BLaER1 treated with 17β-estradiol and CSF1 and Interleukin-3, amounts not matched to agents 10 nM and 100 nM (cell line): ENCODE data around the gene SLC7A9.

Experiments used
- H3K27ac ChIP-seq, 11 experiments: shearing (Covaris generic); formaldehyde crosslinking; 2 replicates each; pipeline ENCODE4 v1.8.1; 2022
- H3K27me3 ChIP-seq, 11 experiments: shearing (Covaris generic); formaldehyde crosslinking; 2 replicates each; pipeline ENCODE4 v1.8.1; 2022
- H3K36me3 ChIP-seq, 11 experiments: shearing (Covaris generic); formaldehyde crosslinking; 2 replicates each; pipeline ENCODE4 v1.8.1; 2022
- H3K4me1 ChIP-seq, 10 experiments: shearing (Covaris generic); formaldehyde crosslinking; 2 replicates each; pipeline ENCODE4 v1.8.1; 2022
- H3K4me2 ChIP-seq, 11 experiments: shearing (Covaris generic); formaldehyde crosslinking; 2 replicates each; pipeline ENCODE4 v1.8.1; 2022
- H3K4me3 ChIP-seq, 10 experiments: shearing (Covaris generic); formaldehyde crosslinking; 2 replicates each; pipeline ENCODE4 v1.8.1; 2022
- H3K9ac ChIP-seq, 11 experiments: shearing (Covaris generic); formaldehyde crosslinking; 2 replicates each; pipeline ENCODE4 v1.8.1; 2022
- H3K9me3 ChIP-seq, 11 experiments: shearing (Covaris generic); formaldehyde crosslinking; replicated peaks in 1 of 11; 2 replicates each; pipeline ENCODE4 v1.8.1; 2022
- H4K20me1 ChIP-seq, 11 experiments: shearing (Covaris generic); formaldehyde crosslinking; 2 replicates each; pipeline ENCODE4 v1.8.1; 2022
- Cebpa-rat ChIP-seq, 11 experiments: shearing (Covaris generic); IDR thresholded peaks; 2 replicates each; pipeline ENCODE4 v1.8.1; 2022

The SLC7A9 gene

DNA sequence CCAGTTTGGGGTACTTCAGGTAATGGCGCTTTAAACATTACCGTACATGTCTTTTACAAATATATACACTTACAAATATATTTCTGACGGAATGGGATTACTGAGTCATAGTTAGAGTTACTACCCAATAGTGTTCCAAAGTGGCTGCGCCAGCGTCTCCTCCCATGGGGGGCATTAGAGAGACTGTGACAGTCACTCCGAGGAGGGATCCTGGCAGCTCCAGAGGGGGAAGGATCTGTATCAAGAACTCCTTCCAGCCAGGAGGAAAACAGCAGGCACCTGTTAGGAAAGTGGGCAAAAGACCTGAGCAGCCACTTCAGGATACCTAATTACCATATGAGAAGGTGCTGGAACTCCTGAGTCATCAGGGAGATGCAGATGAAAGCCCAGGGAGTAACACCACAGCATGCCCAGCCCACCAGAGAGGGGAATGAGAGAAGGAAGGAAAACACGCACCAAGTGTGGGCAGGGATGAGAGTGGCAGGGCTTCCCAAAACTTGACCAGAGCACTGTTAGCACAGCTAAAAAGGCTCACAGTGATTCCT is 52.9 kb downstream of the SLC7A9 start:
- Histone ChIP-seq H3K4me1 (peaks cover 0 to 38% (median 28%) of the 10 kb centered on the region in 10 experiments; a peak in 16 of 20 replicates), H3K27me3 (peaks cover 0 to 10% (median 0%) of the 10 kb centered on the region in 11 experiments; a peak in 1 of 22 replicates), H4K20me1 (no peaks in the 10 kb centered on the region), H3K4me3 (no peak overlapping the region), H3K36me3 (no peaks in the 10 kb centered on the region), H3K4me2 (no peak overlapping the region), H3K27ac (no peak overlapping the region), H3K9me3 (no peaks in the 10 kb centered on the region), H3K9ac (no peak overlapping the region)
- no peak for TF ChIP-seq Cebpa-rat (IDR thresholded peaks at IDR 0.05)

DNA sequence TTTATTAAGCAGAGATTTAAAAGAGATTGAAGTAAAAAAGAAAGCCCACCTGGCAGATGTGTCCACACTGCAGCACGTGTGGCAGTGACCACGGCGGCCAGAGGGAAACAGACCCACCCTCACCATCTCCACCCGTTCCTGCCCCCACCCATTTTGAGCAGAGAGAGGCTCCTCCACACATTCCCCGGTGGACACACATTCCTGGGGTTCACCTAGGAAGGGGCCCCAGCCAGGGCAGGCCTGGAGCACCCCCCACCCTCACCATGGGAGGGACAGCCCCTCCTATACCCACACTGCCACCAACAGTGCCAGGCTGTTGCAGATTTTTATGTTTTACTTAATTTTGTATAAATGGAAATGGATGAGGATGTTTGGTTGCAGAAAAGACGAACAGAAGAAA is 54.9 kb downstream of the SLC7A9 start:
- H4K20me1 ChIP-seq, result no peaks in the 10 kb centered on the region
- H3K27ac ChIP-seq, result no peak overlapping the region
- no peaks in the 10 kb centered on the region for H3K36me3 ChIP-seq
- peaks cover 0 to 19% (median 12%) of the 10 kb centered on the region in 10 experiments; a peak in 16 of 20 replicates for H3K4me1 ChIP-seq
- no peaks in the 10 kb centered on the region for H3K9me3 ChIP-seq
- H3K4me2 ChIP-seq, result no peak overlapping the region
- no peak overlapping the region for H3K4me3 ChIP-seq
- H3K9ac ChIP-seq, result no peak overlapping the region
- peaks cover 0 to 3% (median 0%) of the 10 kb centered on the region in 11 experiments; a peak in 1 of 22 replicates for H3K27me3 ChIP-seq
- TF ChIP-seq Cebpa-rat (IDR thresholded peaks at IDR 0.05), result no peak

GRCh38 chr19:32813862-32814425 is 55.6 kb downstream of the SLC7A9 start:
- H3K4me3 ChIP-seq, result no peak overlapping the region
- no peaks in the 10 kb centered on the region for H3K9me3 ChIP-seq
- peaks cover 0 to 16% (median 8%) of the 10 kb centered on the region in 10 experiments; a peak in 7 of 20 replicates for H3K4me1 ChIP-seq
- H3K9ac ChIP-seq, result no peak overlapping the region
- no peaks in the 10 kb centered on the region for H3K36me3 ChIP-seq
- no peak overlapping the region for H3K4me2 ChIP-seq
- no peaks in the 10 kb centered on the region for H3K27me3 ChIP-seq
- H4K20me1 ChIP-seq, result no peaks in the 10 kb centered on the region
- TF ChIP-seq Cebpa-rat (IDR thresholded peaks at IDR 0.05), result no peak
- no peak overlapping the region for H3K27ac ChIP-seq

DNA sequence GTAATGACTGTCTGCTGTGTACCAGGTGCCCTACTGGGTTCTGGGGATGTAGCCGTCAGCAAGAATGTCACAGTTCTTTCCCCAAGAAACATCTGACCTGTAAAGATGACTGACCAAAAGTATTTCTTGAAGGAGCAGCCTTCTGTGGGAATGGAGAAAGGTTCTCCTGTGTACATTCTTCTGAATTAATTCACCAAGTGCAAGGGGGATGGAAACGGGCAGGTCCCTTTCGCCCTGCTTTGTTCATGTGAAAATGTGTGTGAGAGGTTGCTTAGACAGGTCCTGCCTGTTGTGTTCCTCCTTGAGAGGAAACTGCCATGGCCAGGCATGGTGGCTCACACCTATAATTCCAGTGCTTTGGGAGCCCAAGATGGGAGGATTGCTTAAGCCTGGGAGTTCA is 57.0 kb downstream of the SLC7A9 start:
- H3K27ac ChIP-seq, result no peak overlapping the region
- no peaks in the 10 kb centered on the region for H3K36me3 ChIP-seq
- no peak for TF ChIP-seq Cebpa-rat (IDR thresholded peaks at IDR 0.05)
- H3K4me1 ChIP-seq, result peaks cover 0 to 5% (median 0%) of the 10 kb centered on the region in 10 experiments; a peak in 4 of 20 replicates
- no peak overlapping the region for H3K4me2 ChIP-seq
- no peak overlapping the region for H3K9ac ChIP-seq
- no peaks in the 10 kb centered on the region for H3K27me3 ChIP-seq
- H3K9me3 ChIP-seq, result no peaks in the 10 kb centered on the region
- H4K20me1 ChIP-seq, result no peaks in the 10 kb centered on the region
- no peak overlapping the region for H3K4me3 ChIP-seq

DNA sequence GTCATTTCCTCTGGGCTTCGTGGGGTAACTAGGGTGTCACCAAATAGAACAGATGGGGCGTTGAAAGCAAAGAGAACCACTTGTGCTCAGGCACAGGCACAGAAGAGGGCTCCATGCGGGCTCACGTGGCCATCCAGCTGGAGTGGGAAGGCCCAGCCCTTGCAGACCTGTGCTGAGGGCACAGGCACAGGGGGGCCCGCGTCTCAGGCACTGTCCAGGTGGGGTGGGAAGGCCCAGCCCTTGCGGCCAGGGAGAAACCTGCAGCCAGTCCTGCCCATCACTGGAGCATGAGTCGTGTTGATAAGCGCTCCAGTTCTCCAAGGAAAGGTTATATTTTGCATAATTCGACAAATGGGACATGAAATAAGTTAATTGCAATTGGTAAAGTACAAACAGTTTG is 57.5 kb downstream of the SLC7A9 start:
- no peaks in the 10 kb centered on the region for H3K27me3 ChIP-seq
- H3K9me3 ChIP-seq, result no peaks in the 10 kb centered on the region
- no peaks in the 10 kb centered on the region for H3K36me3 ChIP-seq
- H3K27ac ChIP-seq, result no peak overlapping the region
- TF ChIP-seq Cebpa-rat (IDR thresholded peaks at IDR 0.05), result no peak
- no peaks in the 10 kb centered on the region for H3K4me1 ChIP-seq
- no peak overlapping the region for H3K4me2 ChIP-seq
- no peak overlapping the region for H3K4me3 ChIP-seq
- no peak overlapping the region for H3K9ac ChIP-seq
- H4K20me1 ChIP-seq, result no peaks in the 10 kb centered on the region

GRCh38 chr19:32811151-32811550 is 58.4 kb downstream of the SLC7A9 start:
- TF ChIP-seq Cebpa-rat (IDR thresholded peaks at IDR 0.05), result no peak
- Histone ChIP-seq H3K4me1 (no peaks in the 10 kb centered on the region), H3K9ac (no peak overlapping the region), H3K9me3 (no peaks in the 10 kb centered on the region), H3K27ac (no peak overlapping the region), H3K4me3 (no peak overlapping the region), H3K27me3 (no peaks in the 10 kb centered on the region), H4K20me1 (no peaks in the 10 kb centered on the region), H3K4me2 (no peak overlapping the region), H3K36me3 (no peaks in the 10 kb centered on the region)

- no peaks in the 10 kb centered on the region for H4K20me1 ChIP-seq
- H3K4me1 ChIP-seq, result no peaks in the 10 kb centered on the region
- H3K27me3 ChIP-seq, result no peaks in the 10 kb centered on the region
- no peak overlapping the region for H3K4me2 ChIP-seq
- H3K9me3 ChIP-seq, result no peaks in the 10 kb centered on the region
- no peak overlapping the region for H3K4me3 ChIP-seq
- H3K36me3 ChIP-seq, result no peaks in the 10 kb centered on the region
- no peak overlapping the region for H3K27ac ChIP-seq
- TF ChIP-seq Cebpa-rat (IDR thresholded peaks at IDR 0.05), result no peak
- H3K9ac ChIP-seq, result no peak overlapping the region
Observed at GRCh38 chr19:32810452-32810851, 59.1 kb downstream of the SLC7A9 start.

- TF ChIP-seq Cebpa-rat (IDR thresholded peaks at IDR 0.05), result no peak
- Histone ChIP-seq H3K36me3 (no peaks in the 10 kb centered on the region), H3K9me3 (no peaks in the 10 kb centered on the region), H3K4me1 (no peaks in the 10 kb centered on the region), H4K20me1 (no peaks in the 10 kb centered on the region), H3K27me3 (no peaks in the 10 kb centered on the region), H3K4me3 (no peak overlapping the region), H3K27ac (no peak overlapping the region), H3K4me2 (no peak overlapping the region), H3K9ac (no peak overlapping the region)
Observed at GRCh38 chr19:32809754-32810153, 59.8 kb downstream of the SLC7A9 start.

DNA sequence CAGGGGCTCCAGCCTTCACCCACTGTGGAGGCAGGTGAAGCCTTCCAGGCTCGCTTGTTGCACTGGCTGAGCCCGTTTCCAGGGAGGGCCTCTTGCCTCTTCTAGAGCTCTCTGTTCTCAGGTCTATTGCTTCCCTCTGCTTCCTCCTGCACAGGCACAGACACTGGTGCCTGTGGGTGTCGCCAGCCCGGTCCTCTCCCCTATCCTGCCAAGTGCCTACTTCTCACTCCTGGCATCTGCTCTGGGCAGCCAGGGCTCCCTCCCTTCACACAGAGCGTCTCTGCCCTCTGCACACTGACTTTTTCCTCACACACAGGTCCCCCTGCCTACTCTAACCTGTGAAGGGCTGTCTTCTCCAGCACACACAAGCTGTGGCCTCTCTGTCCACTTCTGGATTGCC is 60.3 kb downstream of the SLC7A9 start:
- Histone ChIP-seq H3K4me1 (no peaks in the 10 kb centered on the region), H3K27ac (no peak overlapping the region), H3K36me3 (no peaks in the 10 kb centered on the region), H3K9ac (no peak overlapping the region), H3K27me3 (no peaks in the 10 kb centered on the region), H3K9me3 (no peaks in the 10 kb centered on the region), H3K4me3 (no peak overlapping the region), H3K4me2 (no peak overlapping the region), H4K20me1 (no peaks in the 10 kb centered on the region)
- no peak for TF ChIP-seq Cebpa-rat (IDR thresholded peaks at IDR 0.05)

- H3K9ac ChIP-seq, result no peak overlapping the region
- no peaks in the 10 kb centered on the region for H3K27me3 ChIP-seq
- H3K4me2 ChIP-seq, result no peak overlapping the region
- no peaks in the 10 kb centered on the region for H4K20me1 ChIP-seq
- H3K36me3 ChIP-seq, result no peaks in the 10 kb centered on the region
- no peak overlapping the region for H3K4me3 ChIP-seq
- no peaks in the 10 kb centered on the region for H3K9me3 ChIP-seq
- H3K27ac ChIP-seq, result no peak overlapping the region
- TF ChIP-seq Cebpa-rat (IDR thresholded peaks at IDR 0.05), result no peak
- H3K4me1 ChIP-seq, result no peaks in the 10 kb centered on the region
Observed at GRCh38 chr19:32808236-32808635, 61.3 kb downstream of the SLC7A9 start.
